GM08714 (cell line): ENCODE results near the gene SEZ6.

Experiments used
- H3K4me3 ChIP-seq: fragments of 200-500 bp; sonication (Bioruptor generic); 2 replicates; pipeline ENCODE4 v1.5.1; 2014; ENCODE audit warnings: mild to moderate bottlenecking, low read length, inconsistent platforms
- ZNF274 ChIP-seq: IDR thresholded peaks from 2 replicates; pipeline ENCODE4 v1.6.1; 2012; ENCODE audit warnings: mild to moderate bottlenecking, low read depth, low read length

Gene SEZ6, protein sequence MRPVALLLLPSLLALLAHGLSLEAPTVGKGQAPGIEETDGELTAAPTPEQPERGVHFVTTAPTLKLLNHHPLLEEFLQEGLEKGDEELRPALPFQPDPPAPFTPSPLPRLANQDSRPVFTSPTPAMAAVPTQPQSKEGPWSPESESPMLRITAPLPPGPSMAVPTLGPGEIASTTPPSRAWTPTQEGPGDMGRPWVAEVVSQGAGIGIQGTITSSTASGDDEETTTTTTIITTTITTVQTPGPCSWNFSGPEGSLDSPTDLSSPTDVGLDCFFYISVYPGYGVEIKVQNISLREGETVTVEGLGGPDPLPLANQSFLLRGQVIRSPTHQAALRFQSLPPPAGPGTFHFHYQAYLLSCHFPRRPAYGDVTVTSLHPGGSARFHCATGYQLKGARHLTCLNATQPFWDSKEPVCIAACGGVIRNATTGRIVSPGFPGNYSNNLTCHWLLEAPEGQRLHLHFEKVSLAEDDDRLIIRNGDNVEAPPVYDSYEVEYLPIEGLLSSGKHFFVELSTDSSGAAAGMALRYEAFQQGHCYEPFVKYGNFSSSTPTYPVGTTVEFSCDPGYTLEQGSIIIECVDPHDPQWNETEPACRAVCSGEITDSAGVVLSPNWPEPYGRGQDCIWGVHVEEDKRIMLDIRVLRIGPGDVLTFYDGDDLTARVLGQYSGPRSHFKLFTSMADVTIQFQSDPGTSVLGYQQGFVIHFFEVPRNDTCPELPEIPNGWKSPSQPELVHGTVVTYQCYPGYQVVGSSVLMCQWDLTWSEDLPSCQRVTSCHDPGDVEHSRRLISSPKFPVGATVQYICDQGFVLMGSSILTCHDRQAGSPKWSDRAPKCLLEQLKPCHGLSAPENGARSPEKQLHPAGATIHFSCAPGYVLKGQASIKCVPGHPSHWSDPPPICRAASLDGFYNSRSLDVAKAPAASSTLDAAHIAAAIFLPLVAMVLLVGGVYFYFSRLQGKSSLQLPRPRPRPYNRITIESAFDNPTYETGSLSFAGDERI

DNA sequence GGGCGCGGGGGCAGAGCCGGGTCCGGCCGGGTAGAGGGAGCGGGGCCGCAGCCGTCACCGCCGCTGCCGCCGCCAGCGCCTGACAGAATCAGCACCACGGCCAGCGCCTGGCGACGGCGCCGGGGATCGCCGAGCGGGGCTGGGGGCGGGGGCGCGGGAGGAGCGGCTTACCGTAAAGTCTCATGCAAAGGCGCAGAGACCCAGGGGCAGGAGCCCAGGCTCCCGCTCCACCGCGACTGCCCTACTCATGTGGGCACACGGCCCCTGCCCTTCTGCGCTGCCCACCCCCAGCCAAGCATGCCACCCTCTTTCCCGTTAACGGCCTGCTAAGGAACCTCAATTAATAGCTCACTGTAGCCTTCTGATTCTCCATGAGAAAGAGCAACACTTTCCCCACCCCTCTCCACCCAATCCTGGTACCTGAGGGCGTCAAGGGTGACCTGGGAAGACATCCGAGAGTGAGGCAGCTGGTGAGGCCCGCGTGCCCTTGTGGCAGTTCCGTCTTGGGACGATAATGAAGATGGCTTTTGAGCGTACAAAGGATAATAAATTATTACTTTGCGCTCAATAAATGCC, at the start of gene SEZ6:
SEZ6 (minus strand) TSS at position 98 of the 576 bp plus-strand sequence. CDS start 164 bp downstream, outside the sequence.
- no peak for TF ChIP-seq ZNF274
- no peak within 1 kb of the TSS for H3K4me3 ChIP-seq

DNA sequence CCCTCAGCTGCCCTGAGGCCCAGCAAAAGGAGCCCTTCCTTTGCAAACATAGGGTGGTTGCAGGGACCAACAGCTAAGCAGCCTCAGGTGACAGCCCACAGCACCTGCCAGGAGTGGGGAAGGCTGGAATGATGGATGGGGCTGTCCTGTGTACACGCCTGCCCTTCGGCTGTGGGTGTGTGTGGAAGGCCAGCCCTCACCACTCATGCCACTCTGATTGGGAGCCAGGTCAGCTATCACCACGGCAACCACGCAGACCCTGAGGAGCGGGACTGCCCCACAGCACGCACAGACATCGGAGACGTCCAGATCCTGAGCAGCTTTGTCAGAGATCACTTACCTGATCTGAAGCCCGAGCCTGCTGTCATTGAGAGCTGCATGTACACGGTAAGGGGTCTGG, 49.0 kb upstream of the SEZ6 start:
- TF ChIP-seq ZNF274: no peak
- H3K4me3 ChIP-seq: no peak overlapping the region

DNA sequence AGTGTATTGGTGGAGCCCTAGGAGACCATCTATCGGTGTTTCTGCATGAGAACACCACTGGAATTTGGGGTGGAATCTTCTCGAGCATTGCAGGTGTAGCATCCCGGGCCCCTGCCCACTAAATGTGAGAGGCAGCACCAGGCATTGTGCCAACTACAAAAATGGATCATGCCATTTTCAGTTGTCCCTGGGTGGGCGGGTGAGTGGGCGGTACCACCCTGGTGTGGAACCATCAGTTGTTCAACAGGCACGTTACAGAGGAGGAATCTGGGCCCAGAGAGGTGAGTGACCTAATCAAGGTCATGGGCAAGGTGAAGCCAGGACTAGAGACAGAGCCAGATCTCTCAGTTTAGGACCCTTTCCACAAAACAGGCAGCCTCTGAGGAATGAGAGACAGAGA, 45.9 kb upstream of the SEZ6 start:
- no peak for TF ChIP-seq ZNF274

DNA sequence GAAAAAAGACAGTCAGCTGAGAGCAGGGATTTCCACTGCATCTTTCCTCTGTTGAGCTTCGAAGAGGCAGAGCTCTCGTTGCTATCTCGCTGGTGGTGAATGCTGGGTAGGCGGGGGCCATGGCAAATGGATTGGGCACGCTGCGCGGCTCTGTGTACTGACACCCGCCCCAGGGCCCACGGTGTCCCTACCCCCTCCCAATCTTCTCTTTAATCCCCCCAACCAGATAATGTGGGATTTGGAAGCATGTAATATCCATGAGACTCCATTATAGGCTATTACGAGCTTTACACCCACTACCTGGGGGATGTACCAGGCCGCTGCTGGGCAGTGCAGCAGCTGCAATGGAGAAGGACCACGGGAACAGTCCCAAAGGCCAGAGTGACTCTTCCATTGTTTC, 45.4 kb upstream of the SEZ6 start:
- no peak overlapping the region for H3K4me3 ChIP-seq
- TF ChIP-seq ZNF274: no peak

More for the DNA sequence above, 45.9 kb upstream of the SEZ6 start:
- no peak overlapping the region for H3K4me3 ChIP-seq

DNA sequence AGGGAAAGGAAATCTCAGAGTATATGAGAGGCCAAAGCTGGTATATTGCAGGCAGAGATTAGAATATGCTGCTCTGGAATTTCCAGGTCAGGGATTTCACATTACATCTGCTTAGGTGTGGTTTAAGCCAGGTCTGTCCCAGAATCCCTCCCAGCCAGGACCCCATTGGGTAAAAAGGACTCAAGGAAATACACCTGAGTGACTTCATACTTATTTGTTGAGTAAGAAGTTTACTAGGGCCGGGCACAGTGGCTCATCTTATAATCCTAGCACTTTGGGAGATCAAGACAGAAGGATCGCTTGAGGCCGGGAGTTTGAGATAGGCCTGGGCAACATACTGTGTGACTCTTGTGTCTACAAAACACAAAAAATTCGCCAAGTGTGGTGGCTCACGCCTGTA, 44.3 kb upstream of the SEZ6 start:
- TF ChIP-seq ZNF274: no peak
- H3K4me3 ChIP-seq: no peak overlapping the region

DNA sequence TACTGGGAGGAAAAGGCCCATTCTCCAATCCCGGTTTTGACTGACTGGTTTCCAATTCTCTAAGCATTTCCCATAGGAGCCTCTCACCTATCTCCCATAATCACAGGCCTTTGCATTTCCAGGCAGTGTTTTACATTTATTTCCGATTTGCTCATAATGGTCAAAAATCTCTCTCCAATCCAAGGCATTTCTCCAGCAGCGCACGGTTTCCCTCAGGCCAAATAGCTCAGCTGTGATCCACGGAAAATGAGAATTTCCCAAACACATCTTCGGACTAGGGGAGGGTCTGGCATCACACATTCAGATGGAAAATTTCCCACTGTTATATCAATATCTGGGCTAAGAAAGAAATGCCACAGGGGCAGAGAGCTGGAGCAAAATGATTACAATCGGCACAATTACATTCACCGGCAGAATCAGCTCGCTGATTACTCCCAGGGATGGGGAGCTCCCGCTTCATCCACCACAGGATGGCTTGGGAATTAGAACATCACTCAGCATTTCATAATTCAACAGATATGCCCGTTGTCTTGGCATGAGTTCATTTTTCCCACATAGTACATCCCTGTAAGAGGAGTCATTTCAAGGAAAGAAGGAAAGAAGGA, 43.8 kb upstream of the SEZ6 start:
- no peak overlapping the region for H3K4me3 ChIP-seq
- TF ChIP-seq ZNF274: no peak

DNA sequence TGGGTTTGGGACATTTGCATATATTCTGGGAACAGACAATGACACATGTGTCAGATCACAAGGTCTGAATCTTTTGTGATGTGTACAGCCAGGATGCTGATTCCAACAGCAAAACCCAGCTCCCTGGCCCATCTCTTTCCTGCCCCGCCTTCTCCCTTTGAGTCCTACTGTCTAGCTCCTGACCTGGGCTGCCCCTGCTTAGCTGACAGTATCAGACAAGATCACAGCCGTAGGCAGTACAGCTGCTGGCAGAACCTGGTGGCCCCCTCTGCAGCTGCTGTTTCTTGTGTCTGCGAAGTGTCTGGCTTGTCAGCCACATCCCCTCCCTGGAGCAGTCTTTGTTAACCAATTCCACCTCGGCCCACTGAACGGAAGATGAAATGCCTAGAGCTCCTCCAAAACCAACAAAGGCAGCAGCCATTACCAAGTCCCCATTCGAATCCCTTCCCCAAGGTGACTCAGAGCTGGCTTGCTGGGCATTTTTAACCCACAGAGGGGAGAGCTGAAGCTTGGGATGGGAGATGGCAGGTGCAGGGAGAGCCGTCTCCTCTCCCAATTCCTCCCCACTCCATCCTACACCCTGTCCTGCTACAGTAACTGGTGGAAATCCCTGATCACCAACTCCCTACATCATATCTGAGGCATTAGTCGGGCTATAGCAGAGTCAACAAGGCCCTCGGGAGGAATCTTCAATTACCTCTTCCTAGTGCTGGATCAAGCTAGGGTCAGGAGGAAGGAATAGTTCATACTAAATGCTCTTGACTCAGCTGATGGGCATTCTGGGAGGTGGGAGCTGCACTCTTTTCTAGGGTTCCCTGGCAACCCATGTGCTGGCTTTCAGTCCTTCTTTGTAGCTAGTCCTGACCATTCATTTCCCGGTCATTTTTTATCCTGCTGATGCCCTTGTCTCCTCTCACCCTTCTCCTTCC, 42.9 kb upstream of the SEZ6 start:
- H3K4me3 ChIP-seq: no peak overlapping the region
- no peak for TF ChIP-seq ZNF274

DNA sequence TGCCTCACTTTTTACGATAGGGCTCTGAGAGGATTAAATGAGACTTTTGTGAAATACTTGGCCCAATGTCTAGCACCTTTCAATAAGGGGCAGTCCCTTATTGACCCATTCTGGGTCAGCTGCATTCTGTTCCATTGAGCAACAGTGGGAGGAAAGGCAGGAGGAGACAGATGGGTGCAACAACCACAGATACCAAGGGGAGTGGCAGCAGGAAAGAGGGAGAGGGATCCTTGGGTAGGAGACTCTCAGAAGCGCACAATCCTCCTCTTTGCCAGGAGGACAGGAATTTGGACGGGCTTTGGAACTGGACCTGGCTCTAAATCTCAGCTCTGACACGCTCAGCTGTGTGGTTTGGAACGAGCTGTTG, 40.6 kb upstream of the SEZ6 start:
- no peak for TF ChIP-seq ZNF274
- no peak overlapping the region for H3K4me3 ChIP-seq

DNA sequence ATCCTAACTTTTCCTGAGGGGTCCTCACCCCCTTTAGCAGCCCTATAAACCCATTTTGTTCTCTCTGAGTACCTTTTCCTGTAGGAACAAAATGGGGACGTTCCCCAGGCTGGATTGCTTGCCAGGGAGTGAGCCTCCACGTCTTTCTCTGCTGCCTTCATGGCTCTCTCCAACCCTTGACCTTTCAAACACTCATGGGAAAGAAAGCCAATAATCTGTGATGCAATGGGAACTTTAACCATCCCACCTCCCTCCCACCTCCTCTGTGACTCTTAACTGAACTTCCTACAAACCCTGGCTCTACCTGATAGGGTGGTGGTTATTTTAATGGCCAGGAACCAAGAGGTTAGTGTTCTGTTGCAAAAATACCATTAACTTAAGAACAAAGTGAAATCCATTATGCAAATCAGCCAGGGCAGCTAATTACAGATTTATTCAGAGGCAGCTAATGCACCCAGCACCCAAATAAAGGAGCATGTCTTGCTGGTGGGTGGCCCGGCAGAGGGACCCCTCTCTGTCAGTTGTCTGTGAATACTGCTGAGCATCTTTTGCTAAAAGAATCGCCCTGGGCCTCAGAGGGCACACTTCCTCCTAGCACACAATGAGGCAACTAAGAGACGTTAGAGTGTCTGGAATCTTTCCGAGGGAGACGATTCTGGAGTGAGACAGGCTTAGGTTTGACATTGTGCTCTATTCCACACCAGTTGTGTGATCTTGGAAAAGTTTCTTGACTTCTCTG, 40.1 kb upstream of the SEZ6 start:
- no peak for TF ChIP-seq ZNF274
- no peak overlapping the region for H3K4me3 ChIP-seq

DNA sequence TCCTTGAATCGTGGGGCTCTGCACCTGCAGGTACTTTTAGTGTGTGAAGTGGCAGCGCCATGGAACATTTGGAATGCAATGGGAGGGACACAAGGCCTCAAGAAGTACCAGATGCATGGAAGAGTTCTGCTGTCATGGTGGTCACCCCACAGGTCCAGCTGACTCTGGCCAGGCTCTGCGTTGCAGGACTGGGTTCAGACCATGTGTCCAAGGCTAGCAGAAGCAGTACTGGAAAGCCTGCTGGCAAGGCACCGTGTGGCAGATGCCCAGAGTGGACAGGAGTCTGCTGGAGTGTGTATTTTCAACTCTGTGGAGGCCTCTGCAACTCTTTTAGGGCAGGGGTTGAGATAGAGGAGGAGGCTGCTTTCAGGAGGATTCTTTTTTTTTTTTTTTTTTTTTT, 39.2 kb upstream of the SEZ6 start:
- no peak overlapping the region for H3K4me3 ChIP-seq
- TF ChIP-seq ZNF274: no peak

DNA sequence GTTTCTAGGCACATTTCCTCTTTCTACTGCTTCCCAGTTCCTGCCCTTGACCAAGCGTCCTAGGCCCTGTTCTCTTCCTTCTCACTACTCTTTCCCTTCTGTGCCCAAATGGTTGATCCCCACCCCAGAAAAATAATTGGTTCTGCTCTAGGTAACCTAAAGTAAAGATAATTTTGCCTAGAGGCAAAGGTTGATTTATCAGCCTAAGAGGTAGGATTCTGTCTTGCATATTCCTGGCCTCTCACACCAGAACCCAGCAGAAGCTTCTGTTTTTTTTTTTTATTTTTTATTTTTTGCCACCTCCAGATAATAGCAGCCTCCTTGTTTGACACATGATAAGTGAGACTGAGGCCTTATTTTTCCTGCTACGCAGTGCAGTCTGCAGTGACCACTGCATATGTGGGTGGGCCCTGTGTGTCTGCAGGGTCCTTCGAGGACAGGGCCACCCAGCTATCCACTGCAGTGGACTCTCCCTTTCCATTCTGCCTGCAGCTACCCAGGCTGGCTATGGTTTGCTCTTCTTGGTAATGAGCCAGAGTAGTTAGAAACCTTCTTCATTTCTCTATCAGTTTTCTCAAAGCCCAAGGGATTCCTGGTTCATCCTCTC, 37.8 kb upstream of the SEZ6 start:
- no peak for TF ChIP-seq ZNF274
- H3K4me3 ChIP-seq: no peak overlapping the region

DNA sequence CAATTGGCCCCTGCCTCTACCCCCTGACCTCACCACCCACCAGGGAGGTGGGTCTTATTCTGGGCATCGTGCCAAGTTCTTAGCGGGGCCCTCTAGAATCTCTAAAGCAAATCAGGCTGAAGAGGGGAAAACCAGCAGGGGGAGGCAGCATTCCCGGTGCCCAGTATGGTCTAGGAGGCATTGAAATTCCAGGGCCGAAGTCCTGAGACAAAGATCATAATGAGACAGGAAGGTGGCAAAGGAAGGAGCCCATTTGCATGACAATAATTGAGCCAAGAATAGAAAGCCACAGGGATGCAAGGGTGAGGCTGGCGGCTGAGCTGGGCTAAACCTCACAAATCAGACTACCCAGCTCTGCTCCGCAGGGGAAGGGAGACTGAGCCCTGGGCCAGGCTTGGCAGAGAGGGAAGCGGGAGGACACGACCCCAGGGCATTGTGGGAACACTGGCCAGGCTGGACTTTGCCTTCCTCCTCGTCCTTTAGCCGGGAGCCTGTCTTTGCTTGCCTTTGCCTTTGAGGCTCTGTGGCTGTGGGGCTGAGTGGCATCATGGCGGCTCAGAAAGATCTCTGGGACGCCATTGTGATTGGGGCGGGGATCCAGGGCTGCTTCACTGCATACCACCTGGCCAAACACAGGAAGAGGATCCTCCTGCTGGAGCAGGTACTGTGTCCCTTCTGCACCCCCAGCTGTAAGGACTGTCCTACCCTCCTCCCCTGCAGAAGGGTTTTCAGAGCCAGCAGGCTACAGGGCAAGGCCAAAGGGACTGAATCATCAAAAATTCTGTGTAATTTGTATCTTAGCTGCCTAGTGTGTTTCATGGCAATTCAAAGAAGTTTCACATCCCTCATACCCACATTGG, 37.1 kb upstream of the SEZ6 start, which contains the start of gene PIPOX:
PIPOX (plus strand) TSS at position 463 of the 860 bp plus-strand sequence; CDS start at position 548, 85 bp downstream.
- H3K4me3 ChIP-seq: no peak within 1 kb of the TSS
- TF ChIP-seq ZNF274: no peak
